ENCODE data around the gene TYSND1.
"Not testable (repeated sequence)": the region's sequence is repeated elsewhere in the genome, so short reads cannot be mapped to it uniquely, and the experiment has no call there.

Gene TYSND1

DNA sequence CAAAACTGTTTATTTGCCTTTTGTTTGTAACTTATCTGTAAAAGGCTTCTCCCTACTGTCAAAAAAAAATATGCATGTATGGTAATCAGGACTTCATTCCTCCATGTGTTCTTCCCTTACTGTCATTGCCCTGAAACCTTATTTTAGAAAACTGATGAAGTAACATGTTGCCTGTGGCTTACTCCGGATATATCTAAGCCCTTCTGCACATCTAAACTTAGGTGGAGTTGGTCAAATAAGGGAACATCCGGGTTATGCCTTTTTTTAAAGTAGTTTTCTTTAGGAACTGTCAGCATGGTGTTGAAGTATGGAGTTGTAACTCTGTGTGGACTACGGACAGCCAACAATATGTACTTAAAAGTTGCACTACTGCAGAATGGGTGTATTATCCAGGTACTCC lies 17.7 kb upstream of the TYSND1 start:
- DNase-seq (ENCODE audit: low read depth) = no peak

DNA sequence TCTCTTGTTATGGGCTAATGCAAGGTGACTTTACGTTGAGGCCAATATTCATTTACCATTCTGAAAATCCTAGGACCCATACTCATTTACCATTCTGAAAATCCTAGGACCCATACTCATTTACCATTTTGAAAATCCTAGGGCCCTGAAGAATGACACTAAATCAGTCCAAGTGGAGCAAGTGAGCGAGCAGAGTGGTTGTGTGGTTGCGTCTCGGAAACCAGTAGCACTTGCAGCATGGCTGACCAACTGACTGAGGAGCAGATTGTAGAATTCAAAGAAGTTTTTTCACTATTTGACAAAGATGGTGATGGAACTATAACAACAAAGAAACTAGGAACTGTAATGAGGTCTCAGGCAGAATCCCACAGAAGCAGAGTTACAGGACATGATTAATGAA lies 16.9 kb upstream of the TYSND1 start:
- DNase-seq (ENCODE audit: low read depth) = no peak

DNA sequence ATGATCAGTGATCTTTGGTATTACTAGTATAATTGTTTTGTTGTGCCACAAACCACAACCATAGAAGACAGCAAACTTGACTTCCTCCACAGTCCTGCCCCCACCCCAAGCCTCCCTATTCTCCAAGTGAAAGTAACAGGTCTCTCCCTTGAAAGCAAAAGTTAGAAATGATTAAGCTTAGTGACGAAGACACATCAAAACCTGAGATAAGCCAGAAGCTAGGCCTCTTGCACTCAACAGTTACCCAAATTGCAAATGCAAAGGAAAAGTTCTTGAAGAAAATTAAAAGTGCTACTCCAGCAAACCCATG lies 16.3 kb upstream of the TYSND1 start:
- DNase-seq (ENCODE audit: low read depth) = no peak

DNA sequence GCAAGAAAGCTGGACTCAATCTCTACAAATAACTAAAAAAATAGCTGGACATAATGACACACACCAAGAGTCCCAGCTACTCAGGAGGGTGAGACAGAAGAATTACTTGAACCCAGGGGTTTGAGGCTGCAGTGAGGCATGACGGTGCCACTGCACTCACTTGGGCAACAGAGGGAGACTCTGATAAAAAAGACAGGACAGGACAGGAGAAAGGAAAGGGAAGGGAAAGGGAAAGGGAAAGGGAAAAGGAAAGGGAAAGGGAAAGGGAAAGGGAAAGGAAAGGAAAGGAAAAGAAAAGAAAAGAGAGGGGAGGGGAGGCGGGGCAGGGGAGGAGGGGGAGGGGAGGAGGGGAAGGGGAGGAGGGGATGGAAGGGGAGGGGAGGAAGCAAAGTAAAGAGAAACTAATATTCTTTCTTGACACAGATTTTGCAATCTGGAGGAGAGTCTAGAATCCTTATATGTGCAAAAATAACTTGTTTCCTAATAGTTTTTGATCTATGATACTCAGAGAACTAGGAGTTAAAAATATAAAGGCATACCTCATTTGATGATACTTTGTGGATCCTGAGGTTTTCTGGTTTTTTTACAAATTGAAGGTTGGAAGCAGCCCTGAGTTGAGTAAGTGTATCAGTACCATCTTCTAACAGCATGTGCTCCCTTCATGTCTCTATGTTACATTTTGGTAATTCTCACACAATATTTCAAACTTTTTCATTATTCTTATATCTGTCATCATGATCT lies 15.8 kb upstream of the TYSND1 start:
- DNase-seq (ENCODE audit: low read depth) = no peak

DNA sequence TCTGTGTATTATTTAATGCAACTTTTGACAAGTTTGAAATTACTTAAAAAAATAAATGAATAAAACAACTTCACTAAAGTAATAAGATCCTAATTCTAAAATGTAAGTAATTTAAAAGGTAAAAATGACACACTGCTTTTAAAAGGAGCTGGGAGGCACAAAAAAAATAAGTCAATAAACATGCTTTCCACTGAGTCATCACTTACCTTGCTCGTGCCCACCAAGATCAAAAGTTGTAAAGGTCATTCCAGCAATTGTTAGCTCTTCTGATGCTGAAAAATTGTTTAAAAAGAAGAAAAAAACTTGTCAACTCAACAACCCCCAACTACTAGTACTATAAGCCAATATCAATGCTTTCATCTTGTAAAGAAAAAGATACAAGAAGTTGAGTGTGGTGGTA lies 14.3 kb upstream of the TYSND1 start:
- no peak for DNase-seq (ENCODE audit: low read depth)

DNA sequence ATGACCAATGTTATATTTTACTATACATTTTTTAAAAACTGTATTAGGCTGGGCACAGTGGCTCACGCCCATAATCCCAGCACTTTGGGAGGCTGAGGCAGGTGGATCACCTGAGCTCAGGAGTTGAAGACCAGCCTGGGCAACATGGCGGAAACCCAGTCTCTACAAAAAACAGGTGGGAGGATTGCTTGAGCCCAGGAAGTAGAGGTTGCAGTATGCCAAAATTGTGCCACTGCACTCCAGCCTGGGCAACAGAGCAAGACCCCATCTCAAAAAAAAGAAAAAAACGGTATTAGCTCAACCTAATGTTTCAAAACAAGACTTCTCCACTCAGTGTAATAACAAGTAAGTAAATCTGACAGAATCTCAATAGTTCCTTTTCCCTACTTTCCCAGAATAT lies 12.9 kb upstream of the TYSND1 start:
- not testable (repeated sequence) for DNase-seq (ENCODE audit: low read depth)

DNA sequence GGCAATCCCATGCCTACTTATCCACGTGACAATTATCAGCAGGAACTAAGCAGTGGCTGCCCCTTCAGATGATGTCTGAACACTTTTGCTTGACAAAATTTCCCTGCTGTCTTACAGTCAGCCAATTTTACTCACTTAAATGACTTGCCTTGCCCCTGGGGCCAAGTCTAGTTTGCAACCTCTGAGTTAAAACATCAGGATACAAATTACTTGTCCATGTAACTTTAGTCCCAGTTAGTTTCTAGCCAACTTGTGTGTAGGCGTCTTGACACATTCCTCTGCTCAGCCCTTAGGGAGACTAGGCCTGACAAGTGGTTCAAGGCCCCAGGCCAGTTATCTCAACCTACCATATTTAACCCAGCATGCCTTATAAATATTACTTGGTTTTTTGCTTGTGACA lies 11.6 kb upstream of the TYSND1 start:
- no peak for DNase-seq (ENCODE audit: low read depth)

DNA sequence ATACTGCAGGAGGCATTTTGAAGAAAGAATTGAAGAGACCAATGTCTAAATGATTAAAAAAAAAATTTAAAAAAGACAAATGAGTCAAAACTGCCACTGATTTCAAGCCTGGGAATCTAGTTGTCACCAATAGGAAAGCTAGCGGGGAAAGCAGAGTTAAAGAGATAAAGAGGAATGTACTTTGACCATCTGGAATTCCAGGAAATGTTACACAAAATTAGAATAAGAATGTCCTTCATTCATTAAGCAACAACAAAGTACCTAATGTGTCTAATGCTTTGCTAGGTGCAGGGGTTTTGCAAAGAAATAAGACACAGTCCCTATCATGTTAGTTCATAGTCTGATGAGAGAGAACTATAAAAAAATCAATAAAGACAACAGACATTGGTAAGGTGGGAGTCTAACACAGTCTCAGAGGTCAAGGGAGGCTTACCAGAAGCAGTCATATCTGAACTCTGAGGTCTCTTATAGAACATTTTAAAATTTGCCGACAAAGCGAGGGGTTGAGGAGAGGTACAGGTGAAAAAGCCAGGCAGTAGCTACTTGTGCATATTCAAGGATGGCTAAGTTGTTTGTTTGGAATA lies 8.8 kb upstream of the TYSND1 start:
- no peak for DNase-seq (ENCODE audit: low read depth)

DNA sequence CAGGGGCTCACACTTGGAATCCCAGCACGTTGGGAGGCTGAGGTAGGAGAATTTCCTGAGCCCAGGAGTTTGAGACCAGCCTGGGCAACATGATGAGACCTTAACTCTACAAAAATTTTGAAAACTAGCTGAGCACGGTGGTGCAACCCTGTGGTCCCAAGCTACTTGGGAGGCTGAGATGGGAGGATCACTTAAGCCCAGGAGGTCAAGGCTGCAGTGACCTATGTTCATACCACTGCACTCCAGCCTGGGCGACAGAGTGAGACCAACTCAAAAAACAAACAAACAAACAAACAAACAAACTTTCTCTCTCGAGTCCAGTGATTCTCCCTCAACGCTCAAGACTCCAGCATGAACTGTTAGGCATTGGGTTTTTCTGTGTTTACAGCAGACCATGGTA lies 2.0 kb upstream of the TYSND1 start:
- DNase-seq (ENCODE audit: low read depth) = no peak

DNA sequence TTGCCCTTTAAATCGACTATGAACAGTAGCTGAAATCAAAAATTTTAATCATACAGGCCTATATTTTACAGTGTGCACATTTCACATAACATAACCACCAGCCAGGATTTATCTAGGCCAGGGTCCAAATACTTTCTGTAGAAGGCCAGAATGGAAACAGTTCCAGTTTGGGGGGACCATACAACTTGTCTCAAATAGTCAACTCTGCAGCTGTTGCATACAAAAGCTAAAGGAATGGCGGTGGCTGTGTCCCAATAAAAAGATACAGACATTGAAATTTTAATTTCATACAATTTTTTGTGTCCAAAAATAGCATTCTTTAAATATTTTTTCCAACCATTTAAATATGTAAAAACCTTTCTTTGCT lies 742 bp upstream of the TYSND1 start:
- no peak for DNase-seq (ENCODE audit: low read depth)

DNA sequence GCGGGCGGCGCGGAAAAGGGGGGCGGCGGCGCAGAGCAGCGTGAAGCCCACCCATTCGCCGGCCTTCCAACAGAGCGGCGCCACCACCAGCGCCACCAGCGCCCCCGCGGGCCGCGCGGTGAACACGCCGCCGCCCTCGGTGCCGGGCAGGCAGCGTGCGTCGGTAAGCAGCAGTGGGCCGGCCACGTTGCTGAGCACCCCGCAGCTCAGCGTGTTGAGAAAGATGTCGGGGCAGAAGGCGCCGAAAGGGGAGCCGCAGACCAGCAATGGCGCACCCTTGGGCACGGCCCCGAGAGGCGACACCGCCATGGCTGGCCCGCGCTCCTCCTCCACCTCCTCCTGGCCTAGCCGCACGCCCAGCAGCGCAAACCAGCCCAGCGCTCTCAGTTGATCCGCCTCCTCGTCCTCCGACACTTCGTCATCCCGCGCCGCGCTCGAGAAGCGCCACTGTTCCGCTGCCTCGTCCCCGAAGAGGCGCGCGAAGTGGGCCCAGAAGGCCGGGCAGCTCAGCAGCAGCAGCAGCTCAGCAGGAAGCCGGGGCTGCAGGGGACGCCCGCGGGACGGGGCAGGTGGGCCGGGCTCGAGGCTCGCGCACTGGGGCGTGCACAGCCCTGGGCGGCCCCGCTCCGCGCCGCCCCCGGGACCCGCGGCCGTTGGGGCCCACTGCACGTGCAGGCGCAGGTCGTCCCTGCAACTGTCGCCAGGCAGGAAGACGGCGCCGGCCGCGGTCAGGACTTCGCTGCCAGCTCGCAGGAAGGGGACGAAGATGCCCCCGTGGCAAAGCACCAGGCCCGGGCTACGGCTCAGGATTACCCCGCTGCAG lies 623 bp downstream of the TYSND1 start:
- peak; percentile 46 for DNase-seq (ENCODE audit: low read depth)

DNA sequence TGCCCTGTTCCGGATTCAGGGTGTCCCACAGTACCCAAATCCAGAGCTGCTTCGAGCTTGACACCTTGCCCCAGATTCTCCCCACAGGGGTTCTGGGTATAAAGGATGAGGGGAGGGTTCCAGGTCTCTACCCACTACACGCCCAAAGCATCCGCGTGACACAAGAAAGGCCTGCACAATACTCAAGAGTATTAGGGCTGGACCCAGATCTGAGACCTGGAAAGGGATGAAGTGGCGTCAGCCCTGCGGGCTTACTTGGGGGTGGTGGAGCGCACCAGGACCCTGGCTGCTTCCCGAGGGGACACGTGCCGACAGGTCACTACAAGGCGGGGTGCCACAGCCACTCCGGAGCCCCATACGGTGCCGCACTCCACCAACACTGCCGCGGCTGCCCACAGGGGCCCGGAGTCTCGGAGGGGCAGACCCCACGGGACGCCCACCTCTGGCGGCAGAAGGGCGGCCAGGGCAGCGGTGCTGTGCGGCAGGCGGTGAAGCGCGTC lies 1.3 kb downstream of the TYSND1 start:
- no peak for DNase-seq (ENCODE audit: low read depth)

DNA sequence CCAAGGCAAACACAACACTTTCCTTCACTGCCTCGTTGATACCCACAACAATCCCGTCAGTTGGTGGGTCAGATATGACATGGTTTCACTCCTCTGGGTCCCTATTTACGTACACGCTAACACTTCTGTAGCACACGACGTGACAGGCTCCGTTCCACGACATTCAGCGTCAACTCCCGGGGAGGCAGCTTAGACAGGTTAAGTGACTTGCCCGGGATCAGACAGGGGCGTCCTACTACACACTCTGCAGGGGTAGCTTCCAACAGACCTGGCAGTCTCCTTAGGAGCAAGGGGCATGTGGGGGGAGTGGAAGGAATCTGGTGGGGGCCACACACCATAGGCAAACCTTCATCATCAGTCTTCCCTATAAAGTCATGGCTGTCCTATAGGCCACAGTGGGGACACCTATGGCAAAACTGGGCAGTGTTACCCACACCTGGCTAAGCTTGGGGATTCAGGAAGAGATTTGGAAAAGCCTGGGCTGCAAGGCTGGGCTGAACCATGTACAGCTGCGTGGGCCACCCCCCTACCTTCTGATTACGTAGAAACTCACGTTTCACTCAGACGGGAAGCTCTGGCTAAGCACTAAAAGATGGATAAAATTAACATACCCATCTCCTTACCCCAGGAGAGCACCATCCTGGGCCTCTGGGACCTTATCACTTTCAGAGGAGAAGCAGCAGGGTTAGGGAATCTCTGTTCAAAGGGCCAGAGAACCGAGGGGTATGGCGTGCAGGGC lies 2.0 kb downstream of the TYSND1 start:
- DNase-seq (ENCODE audit: low read depth) = no peak

DNA sequence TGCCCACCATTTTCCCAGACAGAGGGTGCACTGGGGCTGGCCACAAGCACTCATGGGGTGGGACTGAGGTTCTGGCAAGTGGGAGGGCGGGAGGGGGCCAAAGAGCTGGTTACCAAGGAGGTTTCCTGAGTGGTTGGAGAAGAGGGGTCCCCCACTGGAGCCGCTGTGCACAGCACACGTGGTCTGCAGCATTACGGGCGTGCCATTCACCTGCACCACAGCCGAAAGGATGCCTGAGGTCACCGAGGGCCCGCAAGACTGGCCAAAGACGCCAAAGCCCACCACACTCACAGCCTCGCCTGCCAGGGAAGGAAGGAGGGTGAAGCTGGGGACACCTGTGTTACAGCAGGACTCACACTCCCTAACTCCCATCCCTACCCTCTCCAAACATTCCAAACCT lies 3.9 kb downstream of the TYSND1 start:
- DNase-seq (ENCODE audit: low read depth) = no peak

DNA sequence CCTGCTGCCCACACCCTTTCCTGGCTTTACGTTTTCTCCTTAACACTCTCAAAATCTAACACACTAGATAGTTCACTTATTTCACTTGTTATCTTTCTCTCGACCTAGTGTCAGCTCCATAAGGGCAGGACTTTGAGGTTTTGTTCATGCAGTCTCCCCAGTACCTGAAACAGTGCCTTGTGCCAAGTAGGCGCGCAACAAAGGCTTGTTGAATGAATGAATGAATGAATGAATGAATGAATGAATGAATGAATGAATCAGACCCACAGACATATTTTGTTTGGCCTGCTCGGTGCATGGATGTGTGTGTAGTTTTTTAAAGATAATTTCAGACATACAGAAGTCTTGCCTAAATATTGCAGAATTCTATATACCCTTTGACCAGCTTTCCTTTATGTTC lies 6.2 kb downstream of the TYSND1 start:
- DNase-seq (ENCODE audit: low read depth) = no peak

DNA sequence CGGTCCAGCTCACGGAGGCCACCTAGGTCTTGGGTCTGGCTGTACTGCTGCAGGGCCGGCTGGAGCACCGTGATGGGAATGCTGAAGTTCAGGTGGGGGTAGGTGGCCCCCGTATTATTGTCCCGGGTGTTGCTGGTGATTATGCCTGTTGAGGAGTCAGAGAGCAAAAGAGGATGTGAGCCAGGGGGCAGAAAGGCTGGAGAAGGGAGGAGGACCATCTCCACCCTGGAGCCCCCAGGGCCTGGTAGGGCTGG lies 6.6 kb downstream of the TYSND1 start:
- DNase-seq (ENCODE audit: low read depth) = no peak

DNA sequence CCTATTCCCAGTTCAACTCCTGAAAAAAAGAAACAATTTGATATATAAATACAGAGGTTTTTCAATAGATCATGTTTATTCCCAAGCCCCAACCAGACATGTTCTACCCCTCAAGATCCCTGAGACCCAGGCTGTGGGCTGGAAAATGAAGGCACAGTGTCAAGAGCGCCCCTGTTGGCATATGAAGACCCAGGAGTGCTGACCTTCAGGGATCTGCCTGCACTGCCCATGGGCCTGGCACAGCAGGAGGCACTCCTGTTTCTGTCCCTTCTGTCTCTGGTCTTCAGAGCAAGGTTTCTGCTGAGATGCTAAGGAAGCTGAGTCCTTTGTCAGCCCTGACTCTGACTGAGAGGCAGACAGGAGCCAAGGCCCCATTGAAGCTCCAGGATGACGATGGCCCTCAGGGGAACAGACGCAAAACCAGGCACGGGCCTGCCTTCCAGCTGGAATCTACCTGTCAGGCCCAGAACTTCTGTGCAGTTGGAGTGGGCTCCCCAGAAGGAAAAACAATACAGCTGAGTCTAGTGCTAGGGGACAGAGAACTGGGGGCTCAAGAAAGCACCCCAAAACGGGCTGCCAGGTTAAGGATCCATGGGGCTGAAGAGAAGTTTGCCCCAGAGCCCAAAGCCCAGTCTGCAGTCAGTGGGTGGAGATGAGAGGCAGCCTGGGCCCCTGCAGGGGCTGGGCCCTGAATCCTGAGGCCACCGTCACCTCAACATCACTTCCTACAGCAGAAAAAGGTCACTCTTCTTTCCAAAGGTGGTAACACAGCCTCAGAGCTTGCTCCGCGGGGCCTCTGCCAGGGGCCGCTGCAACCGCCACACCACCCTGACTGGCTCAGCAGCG lies 7.1 kb downstream of the TYSND1 start:
- no peak for DNase-seq (ENCODE audit: low read depth)

DNA sequence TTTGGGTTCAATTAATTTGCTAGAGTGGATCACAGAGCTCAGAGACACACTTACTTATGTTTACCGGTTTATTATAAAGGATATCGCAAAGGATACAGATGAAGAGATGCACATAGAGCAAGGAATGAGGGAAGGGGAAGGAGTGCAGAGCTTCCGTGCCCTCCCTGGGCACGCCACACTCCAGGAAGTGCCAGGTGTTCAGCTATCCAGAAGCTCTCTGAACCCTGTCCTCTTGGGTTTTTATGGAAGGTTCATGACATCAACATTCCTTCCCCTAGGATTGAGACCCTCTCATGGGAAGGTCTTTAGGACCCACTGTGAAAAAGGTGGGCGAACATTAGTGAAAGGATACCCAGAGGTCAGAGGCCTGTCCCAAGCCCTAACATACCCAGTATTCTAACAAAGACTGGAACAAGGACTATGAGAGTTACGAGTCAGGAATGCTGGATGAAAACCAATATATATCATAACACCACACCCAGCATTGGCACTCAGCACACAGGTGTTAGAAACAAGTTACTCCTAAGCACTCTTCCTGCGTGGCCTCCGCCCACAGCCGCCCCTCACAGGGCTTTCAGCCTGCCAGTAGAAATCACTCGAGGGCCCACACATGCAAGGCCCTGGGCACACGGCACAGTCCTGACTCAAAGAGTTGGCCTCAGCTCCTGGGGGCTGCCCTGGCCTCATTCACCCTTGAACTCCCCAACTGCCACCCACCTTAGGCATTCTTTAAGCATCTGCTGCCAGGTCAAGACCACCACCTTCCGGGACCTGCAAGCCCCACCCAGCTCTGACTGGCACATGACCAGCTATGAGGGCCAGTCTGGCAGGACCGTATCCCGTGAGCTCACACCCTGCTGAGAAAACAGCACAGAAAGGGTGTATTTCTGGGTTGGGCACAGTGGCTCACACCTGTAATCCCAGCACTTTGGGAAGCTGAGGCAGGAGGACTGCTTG lies 8.3 kb downstream of the TYSND1 start:
- DNase-seq (ENCODE audit: low read depth) = no peak

DNA sequence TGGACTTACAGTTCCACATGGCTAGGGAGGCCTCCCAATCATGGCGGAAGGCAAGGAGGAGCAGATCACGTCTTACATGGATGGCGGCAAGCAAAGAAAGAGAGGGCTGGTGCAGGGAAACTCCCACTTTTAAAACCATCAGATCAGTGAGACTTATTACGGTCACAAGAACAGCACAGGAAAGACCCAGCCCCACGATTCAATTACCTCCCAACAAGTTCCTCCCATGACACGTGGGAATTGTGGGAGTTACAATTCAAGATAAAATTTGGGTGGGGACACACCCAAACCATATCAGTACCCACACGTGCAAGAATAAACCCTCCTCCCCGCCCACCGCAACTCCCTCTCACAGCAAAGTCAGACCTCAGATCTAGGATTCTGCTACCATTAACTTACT lies 9.4 kb downstream of the TYSND1 start:
- DNase-seq (ENCODE audit: low read depth) = no peak

DNA sequence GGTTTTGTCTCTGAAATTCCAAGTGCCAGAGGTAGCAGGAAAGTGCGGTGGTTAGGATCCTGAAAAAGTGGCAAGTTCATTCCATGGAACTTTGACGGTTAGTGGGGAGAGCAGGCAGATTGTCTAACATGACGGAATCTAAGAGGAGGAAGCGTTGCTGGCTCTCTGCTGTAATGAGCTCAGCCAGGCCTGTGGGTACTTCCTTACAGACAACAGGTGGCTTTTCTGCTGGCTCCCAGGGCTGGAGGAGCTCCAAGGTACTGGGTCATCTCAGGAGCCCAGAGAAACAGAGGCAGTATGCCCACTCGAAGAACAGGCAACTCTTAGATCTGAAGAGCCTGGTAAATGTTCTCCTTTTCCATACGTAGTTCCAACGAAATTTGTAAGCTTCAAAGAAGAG lies 10.8 kb downstream of the TYSND1 start:
- DNase-seq (ENCODE audit: low read depth) = no peak

DNA sequence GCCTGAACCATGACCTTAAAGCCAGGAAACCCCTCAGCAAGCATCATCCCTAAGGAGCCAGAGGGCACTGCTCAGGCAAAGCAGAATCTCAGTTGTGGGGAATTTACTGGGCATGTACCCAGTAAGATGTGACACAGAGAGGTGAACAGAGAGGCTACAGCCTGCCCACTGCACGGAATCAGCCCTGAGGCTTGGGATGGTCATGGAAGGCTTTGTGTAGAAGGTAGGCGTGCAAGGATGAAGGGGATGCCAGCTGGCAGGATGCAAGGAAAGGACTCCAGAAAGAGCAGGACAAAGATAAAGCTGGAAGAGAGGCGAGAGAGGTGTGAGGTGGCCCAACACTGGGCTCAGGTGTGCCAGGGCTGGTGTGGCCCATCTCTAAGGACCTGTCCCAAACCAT lies 11.5 kb downstream of the TYSND1 start:
- no peak for DNase-seq (ENCODE audit: low read depth)

Data from stimulated activated CD8-positive, alpha-beta memory T cell treated with anti-CD3 and anti-CD28 coated beads, Interleukin-12 subunit alpha, Interleukin-12 subunit beta, amount 100 ng/mL, for 1 hour (primary cell).